WI38 (cell line): Measurements from ENCODE around the gene DDX10.

Experiments used
- H3K4me3 ChIP-seq: 2 replicates; pipeline ENCODE4 v1.5.1; 2011; ENCODE audit warnings: low read depth, mild to moderate bottlenecking, control low read depth, low read length
- TF ChIP-seq, protein P1 (sequence below): IDR thresholded peaks from 2 replicates; pipeline ENCODE4 v1.5.1; 2012; ENCODE audit warnings: low read depth, mild to moderate bottlenecking, control low read depth, low read length

DDX10 gene

DNA sequence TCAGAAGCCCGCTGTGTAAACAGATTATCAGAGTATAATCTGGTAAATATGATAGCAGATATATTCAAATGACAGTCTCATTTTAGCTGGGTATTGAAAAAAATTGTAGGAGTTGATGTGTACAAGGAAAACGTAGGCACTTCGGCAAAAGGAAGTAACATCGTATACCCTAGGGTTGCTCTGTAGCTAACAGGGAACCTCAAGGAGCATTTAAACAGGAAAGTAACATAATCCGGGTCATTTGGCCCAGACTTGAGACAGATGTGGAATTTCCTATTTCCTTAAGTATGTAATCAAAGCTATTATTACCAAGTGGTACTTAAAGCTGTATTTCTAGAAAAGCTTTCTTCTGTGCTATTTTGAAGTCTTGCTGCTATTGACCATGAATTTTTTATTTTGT lies 215.6 kb downstream of the DDX10 start:
- TF ChIP-seq, protein P1, sequence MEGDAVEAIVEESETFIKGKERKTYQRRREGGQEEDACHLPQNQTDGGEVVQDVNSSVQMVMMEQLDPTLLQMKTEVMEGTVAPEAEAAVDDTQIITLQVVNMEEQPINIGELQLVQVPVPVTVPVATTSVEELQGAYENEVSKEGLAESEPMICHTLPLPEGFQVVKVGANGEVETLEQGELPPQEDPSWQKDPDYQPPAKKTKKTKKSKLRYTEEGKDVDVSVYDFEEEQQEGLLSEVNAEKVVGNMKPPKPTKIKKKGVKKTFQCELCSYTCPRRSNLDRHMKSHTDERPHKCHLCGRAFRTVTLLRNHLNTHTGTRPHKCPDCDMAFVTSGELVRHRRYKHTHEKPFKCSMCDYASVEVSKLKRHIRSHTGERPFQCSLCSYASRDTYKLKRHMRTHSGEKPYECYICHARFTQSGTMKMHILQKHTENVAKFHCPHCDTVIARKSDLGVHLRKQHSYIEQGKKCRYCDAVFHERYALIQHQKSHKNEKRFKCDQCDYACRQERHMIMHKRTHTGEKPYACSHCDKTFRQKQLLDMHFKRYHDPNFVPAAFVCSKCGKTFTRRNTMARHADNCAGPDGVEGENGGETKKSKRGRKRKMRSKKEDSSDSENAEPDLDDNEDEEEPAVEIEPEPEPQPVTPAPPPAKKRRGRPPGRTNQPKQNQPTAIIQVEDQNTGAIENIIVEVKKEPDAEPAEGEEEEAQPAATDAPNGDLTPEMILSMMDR: no peak
- no peak overlapping the region for H3K4me3 ChIP-seq

DNA sequence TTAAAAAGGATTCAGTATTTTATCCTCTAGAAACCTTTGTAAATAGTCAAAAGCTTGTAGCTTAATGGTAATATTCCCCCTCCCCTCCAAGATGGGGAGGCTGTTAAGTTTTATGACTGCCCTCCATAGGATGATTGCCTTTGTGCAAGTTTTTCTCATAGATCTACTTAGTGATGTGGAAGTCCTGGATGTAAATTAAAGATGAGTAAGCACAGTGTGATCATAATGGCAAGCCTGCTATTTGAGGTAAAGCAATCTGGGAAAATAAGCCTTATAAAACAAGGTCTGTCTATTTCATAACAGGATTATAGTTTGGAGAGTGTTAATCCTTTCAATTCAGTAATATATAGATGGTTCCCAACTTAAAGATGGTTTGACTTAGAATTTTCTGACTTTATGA lies 216.3 kb downstream of the DDX10 start:
- no peak overlapping the region for H3K4me3 ChIP-seq
- TF ChIP-seq, protein P1: no peak

DNA sequence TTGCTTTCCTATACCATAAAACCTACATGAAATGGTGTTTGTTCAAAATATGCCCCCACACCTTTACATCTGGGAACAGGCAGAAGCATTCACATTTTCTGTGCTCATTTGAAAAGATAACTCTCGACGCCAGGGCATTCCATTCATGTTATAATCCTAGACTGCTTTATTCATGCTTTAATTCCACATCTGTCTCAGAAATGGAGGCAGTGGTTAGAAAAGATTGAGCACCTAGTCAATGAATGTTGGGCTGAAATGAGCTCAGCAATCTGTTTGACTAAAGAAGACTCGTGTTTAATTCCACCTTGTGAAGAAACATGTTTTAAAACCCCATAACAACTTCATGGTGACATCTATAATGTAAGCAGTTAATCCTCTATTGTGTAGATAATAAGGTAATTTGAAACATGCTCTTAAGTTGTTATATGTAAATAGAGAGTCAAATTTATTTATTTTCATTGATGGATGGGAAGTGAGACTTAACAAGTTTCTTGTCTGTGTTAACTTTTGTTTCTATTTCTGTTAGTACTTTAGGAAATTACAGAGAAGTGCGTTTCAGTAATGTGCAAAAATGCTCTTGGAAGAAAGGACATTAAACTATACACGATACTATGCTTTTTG lies 217.5 kb downstream of the DDX10 start:
- H3K4me3 ChIP-seq: no peak overlapping the region
- TF ChIP-seq, protein P1: no peak

DNA sequence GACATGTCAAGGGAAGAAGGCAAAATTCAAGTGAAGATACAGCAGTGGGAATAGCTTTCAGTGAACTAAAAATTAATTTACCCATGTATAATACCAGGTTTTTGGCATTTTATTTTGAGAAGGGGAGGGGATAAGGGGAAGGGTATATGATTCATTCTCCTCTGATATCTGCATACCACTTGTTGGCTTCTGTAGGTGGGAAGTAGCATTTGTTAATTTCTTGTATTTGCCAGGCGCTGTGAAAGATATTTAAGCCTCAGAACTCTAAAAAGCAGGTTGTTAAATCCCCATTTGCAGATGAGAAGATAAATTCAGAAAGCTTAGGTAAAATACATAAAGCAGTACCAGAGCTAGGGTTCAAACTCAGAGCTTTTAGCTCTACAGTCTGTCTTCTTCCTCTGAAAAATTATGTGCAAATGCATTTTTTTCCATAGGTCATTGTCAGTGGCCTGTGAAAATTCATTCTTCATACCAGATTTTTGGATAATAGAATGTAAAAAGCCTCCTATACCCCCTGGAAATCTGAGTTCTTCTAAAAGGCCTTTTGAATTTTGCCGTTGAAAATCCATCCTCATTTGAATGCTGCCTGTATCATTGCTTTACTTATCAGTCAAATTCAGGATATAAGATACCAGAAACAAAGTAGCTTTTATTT lies 221.3 kb downstream of the DDX10 start:
- TF ChIP-seq, protein P1: no peak
- H3K4me3 ChIP-seq: no peak overlapping the region

DNA sequence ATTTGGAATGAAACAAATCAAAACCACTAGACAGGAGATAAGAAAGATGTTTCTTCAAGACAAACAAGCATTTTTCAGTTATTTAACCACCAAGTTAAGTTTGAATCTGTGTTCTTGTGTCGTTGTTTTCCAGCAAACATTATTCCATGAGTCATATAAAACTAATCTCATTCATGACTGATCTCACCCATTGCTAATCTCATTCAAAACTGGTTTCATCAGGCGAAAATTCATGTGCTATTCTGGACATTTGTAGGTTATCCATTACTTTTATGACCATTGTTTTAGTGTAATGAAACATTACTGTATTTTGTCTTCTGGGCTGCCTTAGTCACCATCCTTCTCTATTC lies 221.8 kb downstream of the DDX10 start:
- TF ChIP-seq, protein P1: no peak
- H3K4me3 ChIP-seq: no peak overlapping the region

DNA sequence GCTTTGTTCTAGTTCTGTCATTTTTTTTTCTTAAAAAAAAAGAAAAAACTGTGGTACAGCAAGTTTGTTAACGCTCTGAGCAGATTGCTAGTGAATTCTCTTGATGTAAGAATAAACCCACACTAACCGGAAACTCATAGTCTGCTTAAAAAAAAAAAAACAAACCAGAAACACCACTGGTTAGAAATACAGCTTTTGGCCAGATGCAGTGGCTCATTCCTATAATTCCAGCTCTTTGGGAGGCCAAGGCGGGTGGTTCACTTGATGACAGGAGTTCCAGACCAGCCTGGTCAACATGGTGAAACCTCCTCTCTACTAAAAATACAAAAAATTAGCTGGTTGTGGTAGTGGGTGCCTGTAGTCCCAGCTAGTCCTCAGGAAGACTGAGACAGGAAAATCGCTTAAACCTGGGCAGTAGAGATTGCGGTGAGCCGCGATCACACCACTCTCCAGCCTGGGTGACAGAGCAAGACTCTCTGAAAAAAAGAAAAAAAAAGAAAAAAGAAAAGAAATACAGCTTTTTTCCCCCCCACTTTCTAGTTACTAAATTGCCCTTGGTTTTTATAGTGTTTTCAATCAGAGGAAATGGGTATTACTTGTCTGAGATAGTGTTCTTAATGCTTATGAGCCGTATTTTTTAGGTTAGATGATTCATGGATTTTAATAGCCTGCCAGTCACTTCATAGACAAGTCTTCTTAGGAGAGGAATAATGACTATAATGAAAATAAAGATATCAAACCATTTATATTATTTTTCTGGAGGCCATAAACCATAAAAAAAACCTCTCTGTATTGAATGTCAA lies 222.8 kb downstream of the DDX10 start:
- TF ChIP-seq, protein P1: no peak
- H3K4me3 ChIP-seq: no peak overlapping the region
